Loucy (cell line): ENCODE results near the gene HLA-DOA.

ENCODE experiments used
- EZH2phosphoT487 ChIP-seq: fragments of 200-600 bp; IDR thresholded peaks from 2 replicates; pipeline ENCODE4 v1.6.1; 2018; ENCODE audit warnings: antibody characterized with exemption, mild to moderate bottlenecking, moderate library complexity, borderline replicate concordance
- TF ChIP-seq, protein P1 (sequence below): fragments of 200-600 bp; sonication (generic); conservative IDR thresholded peaks from 2 replicates; pipeline ENCODE4 v1.5.1; 2014; ENCODE audit warnings: mild to moderate bottlenecking, antibody characterized with exemption, low read length

DNA sequence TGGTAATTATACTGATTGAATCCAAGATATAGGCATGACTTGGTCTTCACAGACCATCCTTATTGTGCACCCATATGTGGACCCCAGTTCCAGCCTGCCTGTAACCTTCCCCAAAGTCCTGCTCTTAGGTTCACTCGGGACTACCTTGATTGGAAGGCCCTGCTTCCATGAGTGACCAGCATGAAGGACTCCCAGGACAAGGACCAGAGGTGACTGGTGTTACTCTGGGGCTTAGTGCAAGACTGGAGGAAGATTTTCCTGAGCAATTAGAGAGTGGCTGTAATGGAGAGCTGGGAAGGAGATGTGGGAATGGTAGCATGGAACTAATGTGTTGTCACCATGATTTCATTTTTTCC, 25.9 kb downstream of the HLA-DOA start:
- TF ChIP-seq, protein P1, sequence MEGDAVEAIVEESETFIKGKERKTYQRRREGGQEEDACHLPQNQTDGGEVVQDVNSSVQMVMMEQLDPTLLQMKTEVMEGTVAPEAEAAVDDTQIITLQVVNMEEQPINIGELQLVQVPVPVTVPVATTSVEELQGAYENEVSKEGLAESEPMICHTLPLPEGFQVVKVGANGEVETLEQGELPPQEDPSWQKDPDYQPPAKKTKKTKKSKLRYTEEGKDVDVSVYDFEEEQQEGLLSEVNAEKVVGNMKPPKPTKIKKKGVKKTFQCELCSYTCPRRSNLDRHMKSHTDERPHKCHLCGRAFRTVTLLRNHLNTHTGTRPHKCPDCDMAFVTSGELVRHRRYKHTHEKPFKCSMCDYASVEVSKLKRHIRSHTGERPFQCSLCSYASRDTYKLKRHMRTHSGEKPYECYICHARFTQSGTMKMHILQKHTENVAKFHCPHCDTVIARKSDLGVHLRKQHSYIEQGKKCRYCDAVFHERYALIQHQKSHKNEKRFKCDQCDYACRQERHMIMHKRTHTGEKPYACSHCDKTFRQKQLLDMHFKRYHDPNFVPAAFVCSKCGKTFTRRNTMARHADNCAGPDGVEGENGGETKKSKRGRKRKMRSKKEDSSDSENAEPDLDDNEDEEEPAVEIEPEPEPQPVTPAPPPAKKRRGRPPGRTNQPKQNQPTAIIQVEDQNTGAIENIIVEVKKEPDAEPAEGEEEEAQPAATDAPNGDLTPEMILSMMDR: no peak
- no peak for TF ChIP-seq EZH2phosphoT487
